ENCODE measurements around the gene ADAMTS19. TPM values are rescaled to one million over a fixed set of nuclear protein-coding genes. Genes with fewer than 3 reads are reported as not detected.
A peak's percentile ranks its signal among the peaks of the same experiment; 100 is the strongest.

The ADAMTS19 gene
- total RNA-seq, 1 experiment from 2014 or later: not detected

DNA sequence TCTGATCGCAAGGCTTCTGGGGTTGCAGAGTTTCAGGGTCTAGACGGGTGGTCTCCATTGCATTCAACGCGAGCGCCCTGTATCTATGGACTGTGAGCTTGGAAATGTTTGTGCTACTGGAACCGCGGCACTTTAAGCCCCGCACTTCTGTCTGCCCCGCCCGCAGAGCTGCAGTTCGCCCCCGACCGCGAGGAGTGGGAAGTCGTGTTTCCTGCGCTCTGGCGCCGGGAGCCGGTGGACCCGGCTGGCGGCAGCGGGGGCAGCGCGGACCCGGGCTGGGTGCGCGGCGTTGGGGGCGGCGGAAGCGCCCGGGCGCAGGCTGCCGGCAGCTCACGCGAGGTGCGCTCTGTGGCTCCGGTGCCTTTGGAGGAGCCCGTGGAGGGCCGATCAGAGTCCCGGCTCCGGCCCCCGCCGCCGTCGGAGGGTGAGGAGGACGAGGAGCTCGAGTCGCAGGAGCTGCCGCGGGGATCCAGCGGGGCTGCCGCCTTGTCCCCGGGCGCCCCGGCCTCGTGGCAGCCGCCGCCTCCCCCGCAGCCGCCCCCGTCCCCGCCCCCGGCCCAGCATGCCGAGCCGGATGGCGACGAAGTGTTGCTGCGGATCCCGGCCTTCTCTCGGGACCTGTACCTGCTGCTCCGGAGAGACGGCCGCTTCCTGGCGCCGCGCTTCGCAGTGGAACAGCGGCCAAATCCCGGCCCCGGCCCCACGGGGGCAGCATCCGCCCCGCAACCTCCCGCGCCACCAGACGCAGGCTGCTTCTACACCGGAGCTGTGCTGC, 1.0 kb downstream of the ADAMTS19 start:
- in situ Hi-C loops (cut with HindIII; ENCODE audit: low sequenced_read_pairs): no loop called here
- no peak for DNase-seq (ENCODE audit: low spot score)

DNA sequence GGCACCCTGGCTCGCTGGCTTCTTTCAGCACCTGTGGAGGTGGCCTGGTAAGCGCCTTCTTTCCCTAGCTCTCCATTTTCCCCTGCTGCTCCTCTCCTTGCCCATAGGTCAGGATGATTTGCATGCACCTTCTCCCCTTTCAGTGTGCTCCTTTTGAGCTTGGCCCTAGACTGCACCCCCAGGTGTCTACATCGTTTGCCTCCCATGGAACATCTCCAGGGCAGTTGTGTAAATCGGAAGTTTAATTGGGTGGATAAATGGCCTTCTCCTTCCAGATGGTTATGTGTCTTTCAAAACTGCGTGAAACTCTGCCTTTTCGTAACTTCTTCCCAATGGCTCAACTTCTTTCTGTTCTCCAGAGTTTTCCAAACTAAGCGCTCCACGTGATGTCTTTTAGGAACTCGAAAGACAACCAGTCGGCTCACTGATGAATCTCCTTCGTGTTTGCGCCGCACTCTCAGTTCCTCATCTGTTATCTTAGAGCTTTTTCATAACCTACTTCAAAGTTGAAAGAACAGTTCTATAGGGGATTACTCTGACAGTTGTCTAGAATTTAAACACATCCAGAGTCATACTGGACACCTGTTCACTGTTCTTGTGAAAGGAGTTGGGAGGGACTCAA, 1.7 kb downstream of the ADAMTS19 start:
- no peak for DNase-seq (ENCODE audit: low spot score)
- in situ Hi-C loops (cut with HindIII; ENCODE audit: low sequenced_read_pairs): no loop called here

DNA sequence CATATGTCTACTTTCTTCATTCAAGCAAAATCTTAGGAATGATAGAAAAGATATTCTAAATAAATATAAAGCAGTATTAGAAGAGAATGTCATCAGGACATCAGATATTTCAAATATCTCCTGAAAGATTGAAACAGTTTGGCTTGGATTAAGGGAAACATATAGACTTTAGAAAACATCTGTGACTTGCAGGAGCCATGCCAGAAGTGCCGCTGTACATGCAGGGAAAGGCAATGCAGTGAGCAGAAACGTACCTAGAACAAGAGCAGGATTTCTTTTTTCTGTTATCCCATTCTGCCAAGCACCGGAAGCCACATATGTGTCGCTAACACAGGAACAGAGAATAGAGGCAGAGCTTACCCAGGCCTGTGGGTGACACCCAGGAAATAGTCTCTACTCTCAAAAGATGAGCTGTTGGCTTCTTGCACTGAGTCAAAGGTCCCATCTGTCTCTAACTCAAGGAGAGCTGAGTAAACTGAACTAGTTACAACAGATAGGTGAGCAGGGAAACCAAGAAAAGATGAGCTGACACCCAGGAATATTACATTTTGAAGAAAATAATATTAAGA, 5.8 kb downstream of the ADAMTS19 start:
- no peak for DNase-seq (ENCODE audit: low spot score)
- in situ Hi-C loops (cut with HindIII; ENCODE audit: low sequenced_read_pairs): no loop called here

DNA sequence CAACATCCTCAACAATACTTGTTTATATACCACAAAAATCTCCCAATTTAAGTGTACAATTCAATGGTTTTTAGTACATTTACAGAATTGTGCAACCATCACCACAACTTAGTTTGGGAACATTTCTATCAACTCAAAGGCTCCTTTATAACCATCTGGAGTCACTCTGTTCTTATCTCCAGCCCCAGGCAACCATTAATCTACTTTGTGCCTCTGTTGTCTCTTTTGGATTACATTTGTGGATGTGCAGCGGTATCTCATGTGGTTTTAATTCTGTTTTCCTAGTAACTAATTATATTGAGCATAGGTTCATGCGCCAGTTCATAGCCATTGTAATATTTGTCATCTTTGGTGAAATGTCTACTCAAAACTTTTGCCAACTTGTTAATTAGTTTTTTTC, 14.4 kb downstream of the ADAMTS19 start:
- in situ Hi-C loops (cut with HindIII; ENCODE audit: low sequenced_read_pairs): no loop called here

DNA sequence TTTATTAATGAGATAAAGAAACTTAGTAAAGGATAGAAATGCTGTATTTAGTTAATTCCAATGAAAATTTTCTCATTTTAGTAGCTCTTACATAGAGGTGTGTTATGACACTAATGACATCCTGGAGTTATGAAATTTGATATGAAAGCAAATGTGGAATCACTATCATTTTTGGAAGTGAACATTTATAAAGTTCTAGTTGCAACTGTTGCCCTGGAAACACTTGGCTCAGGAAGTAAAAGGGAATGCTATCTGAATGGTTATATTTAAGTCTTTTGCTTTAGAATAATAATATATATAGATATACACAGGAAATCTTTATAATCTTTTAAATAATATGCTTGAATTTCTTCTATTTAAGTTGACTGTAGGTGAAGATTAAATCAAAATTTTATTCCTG, 16.7 kb downstream of the ADAMTS19 start:
- in situ Hi-C loops (cut with HindIII; ENCODE audit: low sequenced_read_pairs): no loop called here
- DNase-seq (ENCODE audit: low spot score): no peak

More for the DNA sequence above, 14.4 kb downstream of the ADAMTS19 start:
- DNase-seq (ENCODE audit: low spot score): no peak

DNA sequence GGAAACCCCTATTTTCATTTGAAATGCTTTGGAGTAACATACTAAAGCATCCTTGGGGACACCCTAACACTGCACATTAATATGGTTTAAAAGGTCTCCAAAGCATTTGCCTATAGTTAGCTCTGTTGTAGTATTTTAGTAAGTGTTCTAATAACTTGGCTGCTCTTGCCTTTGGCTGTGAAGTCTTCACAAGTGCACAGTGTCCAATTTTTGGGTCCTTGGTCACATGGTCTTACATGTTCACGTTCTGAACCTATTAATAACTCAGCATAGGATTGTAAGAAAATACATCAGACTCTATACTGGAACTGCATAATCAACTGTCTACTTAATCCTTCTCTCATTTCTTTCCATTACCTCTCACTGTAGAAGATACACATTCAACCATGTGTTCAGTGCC, 17.4 kb downstream of the ADAMTS19 start:
- no peak for DNase-seq (ENCODE audit: low spot score)
- in situ Hi-C loops (cut with HindIII; ENCODE audit: low sequenced_read_pairs): no loop called here

DNA sequence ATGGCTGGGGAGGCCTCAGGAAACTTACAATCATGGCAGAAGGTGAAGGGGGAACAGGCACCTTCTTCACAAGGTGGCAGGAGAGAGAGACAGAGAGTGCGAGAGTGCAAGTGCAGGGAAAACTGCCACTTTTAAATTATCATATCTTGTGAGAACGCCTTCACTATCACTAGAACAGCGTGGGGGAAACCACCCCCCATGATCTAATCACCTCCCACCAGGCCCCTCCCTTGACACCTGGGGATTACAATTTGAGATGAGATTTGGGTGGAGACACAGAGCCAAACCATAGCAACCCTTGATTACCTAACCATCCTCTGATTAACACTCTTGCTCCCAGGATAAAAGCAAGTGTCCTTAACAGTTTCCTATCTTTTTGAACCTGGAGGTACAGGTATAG, 21.1 kb downstream of the ADAMTS19 start:
- in situ Hi-C loops (cut with HindIII; ENCODE audit: low sequenced_read_pairs): no loop called here
- DNase-seq (ENCODE audit: low spot score): no peak

DNA sequence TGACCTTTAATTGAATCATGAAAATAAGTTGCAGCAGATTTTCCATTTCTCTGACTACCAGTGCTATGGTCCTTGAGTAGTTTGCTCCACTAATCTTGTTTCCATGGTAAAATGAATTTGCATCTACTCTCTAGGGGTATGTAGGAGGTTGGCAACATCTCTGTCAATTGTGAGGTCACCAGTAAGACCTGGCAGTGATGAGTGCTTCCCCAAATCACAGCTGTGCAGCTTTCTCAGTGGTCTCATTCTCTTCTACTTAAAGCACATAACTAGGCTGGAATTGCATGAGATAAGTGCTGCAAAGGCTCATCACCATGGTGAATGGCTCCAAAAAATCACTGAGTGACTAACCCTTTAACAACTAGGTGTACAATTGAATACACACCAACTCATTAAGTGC, 36.3 kb downstream of the ADAMTS19 start:
- in situ Hi-C loops (cut with HindIII; ENCODE audit: low sequenced_read_pairs): no loop called here

DNA sequence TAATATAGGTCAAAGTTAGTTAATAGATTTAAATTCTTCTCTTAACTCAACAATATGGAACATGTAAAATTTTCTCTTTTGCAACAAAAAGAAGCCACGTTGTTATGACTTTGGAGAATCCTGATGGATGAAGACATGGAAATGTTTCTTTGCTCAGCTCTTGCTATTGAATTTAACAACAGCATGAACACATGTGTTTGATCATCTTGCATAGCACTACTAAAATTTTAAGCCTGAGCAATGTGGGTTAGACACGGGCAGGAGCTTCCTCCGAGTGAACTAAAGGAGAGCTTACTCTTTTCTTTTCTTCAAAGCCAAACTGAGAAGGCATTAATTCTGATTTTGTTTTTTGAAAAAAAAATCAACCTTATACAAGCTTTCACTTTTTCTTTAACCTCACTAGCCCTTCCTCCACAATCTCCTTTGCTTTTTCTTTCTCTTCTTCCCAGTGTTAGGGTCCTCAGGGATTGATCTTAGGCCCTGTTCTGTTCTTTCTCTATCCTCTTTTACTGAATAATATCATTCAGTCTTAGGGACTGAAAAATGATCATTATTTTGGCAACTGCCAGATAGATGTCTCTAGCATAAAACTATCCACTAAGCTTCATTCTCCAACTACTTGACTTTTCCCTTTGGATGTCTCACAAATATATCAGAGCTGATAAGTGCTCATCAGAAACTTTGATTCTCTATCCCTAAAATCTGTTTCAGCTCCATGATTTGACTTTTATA, 36.9 kb downstream of the ADAMTS19 start:
- in situ Hi-C loops (cut with HindIII; ENCODE audit: low sequenced_read_pairs): no loop called here
- no peak for DNase-seq (ENCODE audit: low spot score)

More for the DNA sequence above, 36.3 kb downstream of the ADAMTS19 start:
- no peak for DNase-seq (ENCODE audit: low spot score)

DNA sequence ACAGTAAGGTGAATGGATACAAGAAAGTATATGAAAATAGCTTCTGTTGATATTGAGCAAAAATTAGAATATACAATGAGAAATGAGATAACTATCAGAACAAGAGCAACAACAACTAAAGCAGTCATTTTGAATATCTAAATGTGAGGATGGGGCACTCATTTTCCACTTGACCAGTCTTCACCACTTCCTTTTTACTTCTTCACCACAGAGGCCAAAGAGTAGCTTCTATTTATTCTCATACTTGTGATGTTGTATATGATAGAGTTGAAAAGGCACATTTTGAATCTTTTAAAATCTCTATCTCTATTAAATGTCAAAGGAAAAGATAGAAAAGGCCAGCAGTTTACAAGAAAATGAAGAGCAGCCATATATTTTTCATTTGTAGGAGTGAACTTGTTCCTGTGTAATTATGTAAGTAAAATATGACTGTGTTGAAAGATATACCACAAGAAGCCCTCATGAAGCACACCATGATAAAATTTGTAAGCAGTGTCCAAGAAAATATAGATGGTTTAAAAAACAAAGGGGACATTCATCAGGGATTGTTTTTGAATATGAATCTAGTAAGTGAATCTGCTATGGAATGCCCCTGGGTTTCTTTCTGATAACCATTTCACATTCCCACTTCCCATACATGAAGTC, 39.2 kb downstream of the ADAMTS19 start:
- no peak for DNase-seq (ENCODE audit: low spot score)
- in situ Hi-C loops (cut with HindIII; ENCODE audit: low sequenced_read_pairs): no loop called here

DNA sequence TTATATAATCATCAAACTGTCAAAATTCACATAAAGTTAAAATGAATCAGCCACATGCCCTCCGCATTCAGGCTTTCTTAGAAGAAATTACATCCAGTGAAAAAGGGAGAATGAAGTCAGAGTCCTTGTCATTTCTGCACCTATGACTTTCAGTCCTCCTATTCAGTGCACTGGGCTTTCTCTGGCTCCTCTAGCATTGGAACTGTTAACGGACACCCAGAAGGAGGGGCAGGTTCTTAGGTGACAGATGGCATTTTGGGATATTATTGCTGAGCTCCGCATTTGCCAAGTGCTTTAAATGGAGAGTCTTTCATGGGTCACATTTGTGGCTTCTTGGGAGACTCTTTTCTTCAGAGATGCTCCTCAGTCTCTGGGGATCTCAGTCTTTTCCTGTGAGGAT, 40.0 kb downstream of the ADAMTS19 start:
- DNase-seq (ENCODE audit: low spot score): peak; percentile 9
- in situ Hi-C loops (cut with HindIII; ENCODE audit: low sequenced_read_pairs): no loop called here

DNA sequence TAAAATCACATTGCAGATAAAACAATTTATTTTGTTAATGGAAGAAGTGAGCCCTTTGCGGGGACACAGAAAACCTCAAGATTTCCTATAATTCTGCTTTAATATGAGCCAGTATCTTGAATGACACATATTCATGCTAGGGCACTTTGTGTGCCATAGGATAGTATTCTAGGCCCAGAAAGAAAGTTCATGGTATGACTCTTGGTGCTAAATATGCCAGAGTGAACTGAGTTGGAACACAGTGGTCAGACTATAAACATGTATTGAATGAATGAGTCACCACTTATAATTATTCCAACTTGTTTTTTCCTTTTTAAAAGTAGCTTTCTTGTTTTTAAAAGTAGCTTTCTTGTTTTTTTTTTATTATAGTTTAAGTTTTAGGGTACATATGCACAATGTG, 46.0 kb downstream of the ADAMTS19 start:
- in situ Hi-C loops (cut with HindIII; ENCODE audit: low sequenced_read_pairs): no loop called here
- no peak for DNase-seq (ENCODE audit: low spot score)

DNA sequence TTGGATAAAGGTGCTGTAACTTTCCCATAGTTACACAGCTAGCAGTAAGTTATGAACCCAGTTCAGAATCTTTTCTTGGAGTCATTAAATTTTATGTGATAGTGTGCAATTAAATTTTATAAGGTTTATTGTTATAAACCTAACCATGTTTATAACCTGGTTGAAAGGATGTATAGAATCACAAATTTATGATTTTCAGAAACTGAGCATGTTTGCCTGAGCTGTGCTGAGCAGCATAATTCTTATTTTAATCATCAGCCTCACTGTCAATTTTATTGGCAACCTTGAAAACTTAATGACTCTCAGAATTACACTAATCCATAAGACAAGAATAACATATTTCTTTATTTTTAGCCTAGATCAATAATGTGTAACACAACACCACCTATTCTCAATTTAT, 46.9 kb downstream of the ADAMTS19 start:
- in situ Hi-C loops (cut with HindIII; ENCODE audit: low sequenced_read_pairs): no loop called here
- no peak for DNase-seq (ENCODE audit: low spot score)

DNA sequence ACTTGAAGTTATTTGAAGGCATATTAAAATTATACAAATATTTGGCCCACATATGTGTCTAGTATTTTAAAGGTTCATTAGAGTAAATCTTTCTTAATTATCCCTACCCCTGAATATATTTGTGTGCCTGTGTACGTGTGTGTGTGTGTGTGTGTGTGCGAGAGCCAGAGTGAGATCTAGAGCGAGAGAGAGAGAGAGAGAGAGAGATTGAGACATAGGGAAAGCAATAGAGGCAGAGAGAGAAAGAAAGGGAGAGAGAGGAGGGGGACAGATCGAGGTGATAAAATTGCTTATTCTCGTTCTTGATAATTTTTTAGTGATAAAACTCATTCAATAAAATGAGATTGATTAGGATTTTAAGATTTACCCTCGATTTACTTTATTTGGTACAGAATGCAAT, 47.4 kb downstream of the ADAMTS19 start:
- in situ Hi-C loops (cut with HindIII; ENCODE audit: low sequenced_read_pairs): no loop called here
- no peak for DNase-seq (ENCODE audit: low spot score)

DNA sequence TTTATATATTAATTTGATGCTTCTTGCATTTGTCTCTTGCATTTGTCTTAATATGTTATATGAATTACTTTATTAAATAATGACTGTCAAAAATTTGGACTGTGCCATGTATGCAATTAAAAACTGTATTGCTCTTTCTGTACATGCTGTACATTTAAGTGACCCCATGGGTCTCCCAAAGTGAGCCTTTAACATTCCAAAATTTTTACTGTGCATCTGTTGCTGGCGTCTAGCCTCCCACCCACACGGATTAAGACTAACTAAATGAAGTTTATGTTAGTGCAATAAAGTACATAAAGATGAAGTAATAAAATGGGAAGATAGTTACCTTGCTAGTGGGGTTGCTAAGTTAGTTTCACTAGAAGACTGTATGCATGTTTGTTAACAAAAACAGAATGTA, 48.5 kb downstream of the ADAMTS19 start:
- in situ Hi-C loops (cut with HindIII; ENCODE audit: low sequenced_read_pairs): no loop called here

DNA sequence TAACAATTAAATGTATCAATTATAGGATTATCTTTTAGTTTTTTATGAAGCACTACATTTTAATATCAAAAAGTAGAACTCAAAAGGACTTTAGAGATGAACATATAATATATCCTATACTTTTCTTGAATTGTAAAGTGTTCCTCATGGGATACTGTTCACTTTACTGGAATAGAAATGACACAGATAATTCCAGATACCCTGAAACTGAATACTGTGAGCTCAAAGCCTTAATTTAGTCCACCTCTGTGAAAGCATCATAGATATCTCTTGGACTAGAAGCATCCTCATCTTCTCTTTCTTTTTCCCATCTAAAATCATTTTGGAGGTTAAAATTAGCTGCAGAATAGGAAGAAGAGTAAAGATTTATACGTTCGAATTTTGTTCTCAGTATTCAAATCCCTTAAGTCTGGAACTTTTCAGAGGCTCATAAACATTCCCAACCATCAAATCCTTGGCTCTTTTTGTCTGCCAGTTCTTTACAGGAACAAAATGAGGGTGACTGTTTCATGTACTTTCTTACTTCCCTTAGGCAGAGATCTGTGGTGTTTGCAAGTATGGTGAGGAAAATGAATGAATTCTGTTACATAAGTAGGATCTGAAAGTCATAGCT, 49.4 kb downstream of the ADAMTS19 start:
- in situ Hi-C loops (cut with HindIII; ENCODE audit: low sequenced_read_pairs): no loop called here
- no peak for DNase-seq (ENCODE audit: low spot score)

More for the DNA sequence above, 48.5 kb downstream of the ADAMTS19 start:
- DNase-seq (ENCODE audit: low spot score): no peak

DNA sequence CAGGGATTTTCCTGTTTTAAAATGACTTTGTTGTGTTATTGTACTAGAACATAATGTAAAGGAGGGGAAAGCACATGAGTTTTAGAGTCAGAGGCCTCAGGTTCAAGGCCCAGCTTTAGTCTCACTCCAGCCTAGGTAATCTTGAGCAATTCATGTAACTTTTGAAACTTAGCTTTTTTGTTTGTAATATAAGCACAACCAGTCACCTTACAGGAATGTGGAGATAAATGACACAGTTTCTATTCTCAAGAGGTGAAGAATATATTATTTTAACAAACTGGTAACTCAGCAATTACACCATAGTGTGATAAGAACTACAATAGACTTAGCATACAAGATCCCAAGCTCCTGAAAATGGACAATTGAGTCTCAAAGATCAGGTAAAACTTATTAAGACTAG, 51.2 kb downstream of the ADAMTS19 start:
- in situ Hi-C loops (cut with HindIII; ENCODE audit: low sequenced_read_pairs): no loop called here
- DNase-seq (ENCODE audit: low spot score): no peak

DNA sequence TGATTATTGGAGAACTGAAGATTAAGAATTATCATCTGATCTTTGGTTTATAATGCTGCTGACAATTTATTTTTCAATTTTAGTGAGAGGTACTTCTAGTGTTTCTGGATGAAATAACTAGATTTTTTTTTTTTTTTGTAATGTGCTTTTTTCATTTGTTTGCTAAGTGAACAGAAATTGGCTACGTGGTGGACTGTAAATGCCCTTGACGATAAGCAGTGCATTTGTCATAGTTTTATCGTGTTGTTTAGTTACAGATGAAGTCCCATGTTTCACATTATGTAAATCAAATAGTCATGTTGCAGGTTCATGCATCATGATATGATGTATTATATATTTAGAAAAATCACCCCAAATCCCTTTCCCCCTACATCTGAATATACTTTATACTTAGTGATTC, 81.0 kb downstream of the ADAMTS19 start:
- DNase-seq (ENCODE audit: low spot score): no peak
- in situ Hi-C loops (cut with HindIII; ENCODE audit: low sequenced_read_pairs): no loop called here

DNA sequence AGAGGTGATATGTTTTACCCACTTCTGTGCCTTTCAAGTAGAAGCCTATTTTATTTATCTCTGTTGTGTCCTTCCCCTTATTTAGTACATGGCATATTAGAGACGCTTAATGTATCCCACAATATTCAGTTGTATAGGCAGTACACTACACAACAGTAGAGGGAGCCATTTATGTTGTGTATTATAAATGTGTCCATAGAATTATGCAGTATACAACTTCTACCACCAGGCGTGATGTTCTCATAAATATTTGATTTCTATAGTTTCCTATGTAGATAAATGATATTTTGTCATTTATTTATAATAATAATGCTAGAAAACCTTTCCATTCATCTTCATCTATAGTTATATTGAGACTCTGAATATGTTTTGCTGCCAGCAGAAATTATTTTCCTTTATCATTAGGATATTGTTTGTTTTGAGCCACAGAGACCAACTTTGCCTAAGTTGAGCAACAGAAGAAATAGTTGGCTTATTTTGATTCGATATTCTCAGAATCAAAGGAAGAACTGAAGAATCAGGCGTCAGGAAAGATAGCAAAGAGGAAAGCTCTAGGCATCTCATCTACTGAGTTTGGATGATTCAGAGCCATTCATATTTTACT, 81.7 kb downstream of the ADAMTS19 start:
- no peak for DNase-seq (ENCODE audit: low spot score)
- in situ Hi-C loops (cut with HindIII; ENCODE audit: low sequenced_read_pairs): no loop called here

All from G401 (cell line).